GM06990 (cell line): ENCODE data around the gene SPDEF.

Experiments used
- DNase-seq: peaks from one replicate; pipeline ENCODE4 v3.0.0-alpha.2; 2011; ENCODE audit not compliant: insufficient read length; ENCODE audit errors: extremely low read depth
- H3K27me3 ChIP-seq: replicated peaks from 2 replicates; pipeline ENCODE4 v1.6.0; 2011; ENCODE audit warnings: low read length; ENCODE audit not compliant: control insufficient read depth, insufficient read depth
- H3K36me3 ChIP-seq: 2 replicates; pipeline ENCODE4 v1.5.1; 2011; ENCODE audit warnings: low read length; ENCODE audit not compliant: control insufficient read depth, insufficient read depth
- H3K4me3 ChIP-seq: replicated peaks from 2 replicates; pipeline ENCODE4 v1.5.1; 2011; ENCODE audit warnings: low read depth, mild to moderate bottlenecking, control low read depth, low read length
- TF ChIP-seq, protein P1 (sequence below): IDR thresholded peaks from 2 replicates; pipeline ENCODE4 v1.5.1; 2011; ENCODE audit warnings: low read length, control low read depth, mild to moderate bottlenecking, inconsistent platforms; ENCODE audit not compliant: insufficient read depth, poor library complexity, severe bottlenecking

The SPDEF gene

DNA sequence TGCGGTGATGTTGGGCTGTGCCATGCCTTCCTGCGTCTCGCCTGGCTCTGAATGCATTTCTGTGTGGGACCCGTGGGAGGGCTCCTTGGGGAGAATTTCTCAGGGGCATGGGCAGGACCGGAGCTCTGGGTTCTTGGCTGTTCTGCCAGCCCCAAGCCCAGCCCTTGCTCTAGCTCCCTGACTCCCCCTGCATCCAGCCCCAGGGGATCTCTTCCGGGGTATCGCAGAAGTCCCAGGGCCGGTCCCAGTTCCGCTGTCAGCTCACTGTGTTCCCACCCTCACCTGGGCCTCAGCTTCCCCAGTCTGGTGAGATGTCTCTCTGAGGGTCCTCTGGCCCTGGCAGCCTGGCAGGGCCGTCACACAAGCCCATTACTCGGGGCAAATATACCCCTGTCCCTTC lies 20.5 kb downstream of the SPDEF start:
- no peaks in the 10 kb centered on the region for H3K36me3 ChIP-seq
- no peaks in the 10 kb centered on the region; the same call in none of the 2 replicates for H3K27me3 ChIP-seq
- no peak overlapping the region for H3K4me3 ChIP-seq
- TF ChIP-seq, protein P1, sequence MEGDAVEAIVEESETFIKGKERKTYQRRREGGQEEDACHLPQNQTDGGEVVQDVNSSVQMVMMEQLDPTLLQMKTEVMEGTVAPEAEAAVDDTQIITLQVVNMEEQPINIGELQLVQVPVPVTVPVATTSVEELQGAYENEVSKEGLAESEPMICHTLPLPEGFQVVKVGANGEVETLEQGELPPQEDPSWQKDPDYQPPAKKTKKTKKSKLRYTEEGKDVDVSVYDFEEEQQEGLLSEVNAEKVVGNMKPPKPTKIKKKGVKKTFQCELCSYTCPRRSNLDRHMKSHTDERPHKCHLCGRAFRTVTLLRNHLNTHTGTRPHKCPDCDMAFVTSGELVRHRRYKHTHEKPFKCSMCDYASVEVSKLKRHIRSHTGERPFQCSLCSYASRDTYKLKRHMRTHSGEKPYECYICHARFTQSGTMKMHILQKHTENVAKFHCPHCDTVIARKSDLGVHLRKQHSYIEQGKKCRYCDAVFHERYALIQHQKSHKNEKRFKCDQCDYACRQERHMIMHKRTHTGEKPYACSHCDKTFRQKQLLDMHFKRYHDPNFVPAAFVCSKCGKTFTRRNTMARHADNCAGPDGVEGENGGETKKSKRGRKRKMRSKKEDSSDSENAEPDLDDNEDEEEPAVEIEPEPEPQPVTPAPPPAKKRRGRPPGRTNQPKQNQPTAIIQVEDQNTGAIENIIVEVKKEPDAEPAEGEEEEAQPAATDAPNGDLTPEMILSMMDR = no peak
- no peak for DNase-seq

DNA sequence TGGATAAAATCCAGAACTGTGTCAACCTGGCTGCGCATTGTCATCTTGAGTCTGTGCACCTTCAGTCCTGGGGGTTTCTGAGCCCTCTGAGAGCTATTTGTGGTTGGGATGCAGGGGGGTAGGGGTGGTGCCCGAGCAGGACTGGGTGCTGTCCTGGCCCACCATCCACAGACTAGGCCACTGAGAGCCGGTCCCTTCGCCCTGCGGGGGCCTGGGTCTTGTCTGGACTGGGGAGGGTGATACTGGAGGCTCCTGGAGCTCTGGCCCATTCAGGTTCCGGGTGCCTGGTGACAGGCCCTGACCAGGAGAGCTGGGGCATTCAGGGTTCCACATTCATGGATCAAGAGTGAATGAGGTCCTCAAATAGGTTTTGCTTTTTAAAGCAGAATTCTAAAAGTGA lies 20.9 kb downstream of the SPDEF start:
- Histone ChIP-seq H3K36me3 (no peaks in the 10 kb centered on the region), H3K4me3 (no peak overlapping the region), H3K27me3 (no peaks in the 10 kb centered on the region; the same call in none of the 2 replicates)
- TF ChIP-seq, protein P1 = no peak
- no peak for DNase-seq

DNA sequence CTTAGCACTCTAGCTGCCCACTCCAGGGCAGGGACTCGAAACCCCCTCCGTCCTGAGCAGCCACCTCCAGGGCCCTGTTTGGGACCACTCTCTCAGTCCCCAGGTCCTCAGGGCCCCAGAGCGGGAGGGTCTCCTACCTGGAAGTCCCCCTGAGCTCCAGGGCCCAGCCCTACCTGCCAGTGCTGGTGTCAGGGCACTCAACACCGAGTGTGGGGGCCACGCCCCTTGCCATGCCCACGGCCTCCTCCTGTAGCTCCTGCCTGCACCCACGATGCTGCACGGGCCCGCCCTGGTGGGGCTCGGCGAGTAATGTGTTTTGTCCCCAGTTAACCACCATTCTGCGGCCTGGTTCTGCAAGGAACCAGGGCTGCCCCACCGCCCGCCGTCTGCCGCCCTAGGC lies 21.5 kb downstream of the SPDEF start:
- Histone ChIP-seq H3K36me3 (no peaks in the 10 kb centered on the region), H3K27me3 (no peaks in the 10 kb centered on the region; the same call in none of the 2 replicates), H3K4me3 (no peak overlapping the region)
- no peak for DNase-seq
- TF ChIP-seq, protein P1 = no peak

DNA sequence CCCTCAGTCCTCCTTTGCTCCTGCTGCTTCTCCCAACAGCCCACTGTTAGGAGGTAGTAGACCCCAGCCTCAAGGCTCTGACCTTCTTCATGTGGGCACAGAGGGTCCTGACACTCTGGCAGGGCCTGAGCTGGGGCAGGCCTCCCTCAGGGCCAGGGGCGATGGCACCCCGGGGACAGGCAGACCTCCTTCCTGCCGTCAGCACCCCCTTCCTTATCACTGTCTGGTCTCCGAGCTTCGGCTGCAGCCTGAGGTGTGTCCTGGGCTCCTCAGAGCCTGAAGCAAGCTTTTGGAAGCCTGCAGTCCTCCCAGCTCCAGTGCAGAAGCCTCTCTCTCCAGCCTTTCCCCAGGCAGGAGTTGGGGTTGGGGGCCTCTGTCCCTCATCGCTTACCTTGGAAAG lies 22.0 kb downstream of the SPDEF start:
- no peak for DNase-seq
- TF ChIP-seq, protein P1 = no peak
- Histone ChIP-seq H3K36me3 (no peaks in the 10 kb centered on the region), H3K27me3 (no peaks in the 10 kb centered on the region; the same call in none of the 2 replicates), H3K4me3 (no peak overlapping the region)

DNA sequence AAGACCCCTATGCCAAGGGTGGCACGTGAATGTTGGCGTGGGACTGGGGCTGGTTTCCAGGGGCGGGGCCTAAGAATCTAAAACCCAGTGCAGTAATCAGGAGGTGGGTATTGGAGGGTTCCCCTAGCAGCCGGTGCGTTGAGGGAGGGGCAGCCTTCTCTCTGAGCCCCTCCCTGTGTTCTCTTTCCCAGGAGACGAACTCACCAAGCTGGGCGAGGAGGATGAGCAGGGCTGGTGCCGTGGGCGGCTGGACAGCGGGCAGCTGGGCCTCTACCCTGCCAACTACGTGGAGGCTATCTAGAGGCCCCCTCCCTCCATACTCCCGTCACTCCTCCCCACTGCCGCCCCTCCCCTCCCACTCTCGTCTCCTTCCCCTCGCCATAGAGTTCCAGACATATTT lies 23.9 kb downstream of the SPDEF start:
- no peaks in the 10 kb centered on the region for H3K36me3 ChIP-seq
- DNase-seq = no peak
- TF ChIP-seq, protein P1 = no peak
- no peaks in the 10 kb centered on the region; the same call in none of the 2 replicates for H3K27me3 ChIP-seq
- H3K4me3 ChIP-seq = no peak overlapping the region
